Stimulated activated CD4-positive, alpha-beta T cell treated with anti-CD3 and anti-CD28 coated beads, TNF-alpha, amount 100 ng/mL, for 1 hour (primary cell): Measurements from ENCODE around the gene NUP214.
"Not testable (repeated sequence)": the region's sequence is repeated elsewhere in the genome, so short reads cannot be mapped to it uniquely, and the experiment has no call there.

Source experiments
- DNase-seq, 3 donors: peaks; one replicate each; pipeline ENCODE4 v3.0.0-alpha.2; 2020; ENCODE audit warnings: low read depth in 3 of 3, low spot score in 1 of 3

The NUP214 gene

DNA sequence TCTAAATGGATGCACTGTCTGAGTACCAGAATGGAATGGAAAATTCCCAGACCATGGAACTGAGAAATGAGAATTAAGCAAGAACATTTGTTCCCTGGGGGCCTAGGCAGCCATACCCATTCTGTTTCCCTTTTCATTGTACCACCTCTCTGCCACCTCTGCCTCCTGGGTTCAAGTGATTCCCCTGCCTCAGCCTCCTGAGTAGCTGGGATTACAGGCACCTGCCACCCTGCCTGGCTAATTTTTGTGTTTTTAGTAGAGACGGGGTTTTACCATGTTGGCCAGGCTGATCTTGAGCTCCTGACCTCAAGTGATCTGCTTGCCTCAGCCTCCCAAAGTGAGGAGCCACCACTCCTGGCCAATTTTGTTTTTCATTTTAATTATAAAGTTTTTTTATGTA lies 33.3 kb downstream of the NUP214 start:
- not testable (repeated sequence) for DNase-seq

GRCh38 chr9:131160416-131161112 lies 35.2 kb downstream of the NUP214 start:
- DNase-seq: no peak

GRCh38 chr9:131161585-131161984 lies 36.2 kb downstream of the NUP214 start:
- no peak for DNase-seq

GRCh38 chr9:131162886-131163285 lies 37.5 kb downstream of the NUP214 start:
- no peak for DNase-seq

DNA sequence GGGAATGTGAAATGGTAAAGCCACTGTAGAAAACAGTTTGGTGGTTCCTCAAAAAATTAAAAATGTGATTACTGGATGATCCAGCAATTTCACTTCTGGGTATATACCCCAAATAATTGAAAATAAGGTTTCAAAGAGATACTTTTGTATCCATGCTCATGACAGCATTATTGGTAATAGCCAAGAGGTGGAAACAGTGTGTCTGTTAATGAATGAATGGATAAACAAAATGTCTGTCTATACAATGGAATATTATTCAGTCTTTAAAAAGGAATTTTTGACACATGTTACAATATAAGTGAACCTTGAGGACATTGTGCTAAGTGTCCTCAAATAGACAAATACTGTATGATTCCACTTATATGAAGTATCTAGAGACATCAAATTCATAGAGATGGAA lies 40.1 kb downstream of the NUP214 start:
- DNase-seq: no peak

DNA sequence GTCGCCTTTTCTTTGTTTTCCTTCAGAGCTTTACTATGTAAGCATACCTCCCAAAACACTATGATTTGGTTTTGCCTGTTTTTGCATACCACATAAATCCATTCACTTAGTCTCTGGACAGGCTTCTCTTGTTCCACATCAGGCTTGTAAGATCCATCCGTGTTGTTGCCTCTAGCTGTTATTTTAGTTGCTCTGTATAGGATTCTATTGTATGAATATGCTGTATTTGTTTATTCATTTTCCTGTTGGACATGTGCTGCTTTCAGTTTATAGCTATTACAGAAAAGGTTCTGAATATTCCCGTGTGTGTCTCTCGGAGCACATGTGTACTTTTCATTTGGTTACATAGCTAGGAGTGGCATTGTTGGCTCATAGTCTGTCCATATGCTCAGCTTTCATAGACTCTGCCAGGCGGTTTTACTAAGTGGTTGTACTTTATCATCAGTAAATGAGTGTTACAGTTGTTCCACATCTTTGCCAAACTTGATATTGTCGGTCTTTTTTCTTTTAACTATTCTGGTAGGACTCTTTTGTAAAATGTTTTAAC lies 41.8 kb downstream of the NUP214 start:
- DNase-seq: no peak

DNA sequence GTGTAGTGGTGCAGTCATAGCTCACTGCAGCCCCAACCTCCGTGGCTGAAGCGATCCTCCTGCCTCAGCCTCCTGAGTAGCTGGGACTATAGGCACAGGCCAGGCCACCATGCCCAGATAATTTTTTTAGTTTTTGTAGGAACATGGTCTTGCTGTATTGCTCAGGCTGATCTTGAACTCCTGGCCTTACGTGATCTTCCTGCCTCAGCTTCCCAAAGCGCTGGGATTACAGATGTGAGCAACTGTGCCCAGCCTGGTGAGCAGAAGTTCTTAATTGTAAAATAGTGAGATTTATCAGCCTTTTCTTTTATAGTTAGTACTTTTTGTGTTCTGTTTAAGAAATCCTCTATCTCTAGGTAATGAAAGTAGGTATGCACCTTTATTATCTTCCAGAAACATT lies 42.5 kb downstream of the NUP214 start:
- DNase-seq: no peak

DNA sequence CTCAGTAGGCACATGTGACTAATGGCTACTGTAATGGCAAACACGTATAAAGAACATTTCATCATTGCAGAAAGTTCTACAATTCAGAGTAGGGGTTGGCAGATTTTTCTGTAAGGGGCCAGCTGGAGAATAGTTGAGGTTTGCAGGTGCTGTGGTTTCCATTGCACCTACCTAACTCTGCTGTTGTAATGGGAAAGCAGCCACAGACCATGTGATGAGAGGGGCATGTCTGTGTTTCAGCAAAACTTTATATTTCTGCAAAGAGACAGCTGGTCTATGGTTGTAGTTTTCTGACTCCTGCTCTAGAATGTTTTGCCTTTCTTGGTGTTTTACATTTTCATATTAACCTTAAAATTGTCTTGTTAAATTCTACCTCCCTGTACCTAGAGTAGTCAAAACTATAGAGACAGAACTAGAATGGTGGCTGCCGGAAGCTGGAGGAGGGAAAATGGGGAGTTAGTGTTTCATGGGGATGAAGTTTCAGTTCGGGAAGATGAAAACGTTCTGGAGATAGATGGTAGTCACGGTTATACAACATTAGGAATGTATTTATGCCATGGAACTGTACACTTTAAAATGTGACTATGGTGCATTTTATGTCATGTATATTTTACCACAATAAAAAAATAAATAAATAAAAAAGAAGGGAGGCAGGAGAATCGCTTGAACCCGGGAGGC lies 44.3 kb downstream of the NUP214 start:
- no peak for DNase-seq

GRCh38 chr9:131173995-131174394 lies 48.6 kb downstream of the NUP214 start:
- no peak for DNase-seq

DNA sequence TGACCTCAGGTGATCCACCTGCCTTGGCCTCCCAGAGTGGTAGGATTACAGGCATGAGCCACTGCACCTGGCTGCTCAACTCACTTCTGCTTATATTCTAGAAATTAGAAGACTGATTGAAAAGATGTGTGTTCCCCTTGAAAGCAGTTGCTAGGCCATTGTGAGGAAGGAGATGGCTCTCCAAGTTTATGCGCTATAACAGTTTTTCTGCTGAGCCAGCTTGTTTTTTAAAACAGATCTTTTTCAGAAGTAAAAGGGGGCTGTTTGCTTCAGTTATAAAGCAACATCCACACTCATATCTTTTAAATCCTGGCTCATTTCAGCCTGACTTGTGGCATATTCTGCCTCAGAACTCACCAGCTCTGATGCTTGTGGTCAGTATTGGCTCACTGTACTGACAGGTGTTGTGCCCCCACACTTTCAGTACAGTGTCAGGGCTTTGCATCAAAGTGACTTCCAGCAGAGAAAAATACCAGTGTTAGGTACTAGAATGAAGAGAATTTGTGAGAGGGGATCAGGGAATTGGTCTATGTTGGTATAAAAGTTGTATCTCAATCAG lies 49.4 kb downstream of the NUP214 start:
- no peak for DNase-seq

DNA sequence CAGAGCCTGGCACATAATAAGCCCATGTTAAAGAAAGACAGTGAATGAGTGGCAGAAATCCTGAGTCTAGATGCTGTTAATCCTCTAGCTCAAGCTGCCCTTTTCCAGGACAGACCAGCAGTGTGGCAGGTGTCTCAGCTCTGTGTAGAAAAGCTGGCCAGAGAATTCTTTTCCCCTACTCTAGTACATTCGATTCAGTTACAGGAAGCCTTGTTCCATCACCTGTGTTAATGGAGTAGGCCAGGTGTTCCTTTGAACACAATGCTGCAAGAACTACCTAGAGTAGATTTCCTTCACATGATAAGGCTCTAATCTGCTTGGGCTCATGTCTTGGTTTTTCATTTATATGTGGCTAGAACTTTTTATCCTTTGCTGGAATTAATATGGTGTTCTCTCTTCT lies 52.5 kb downstream of the NUP214 start:
- no peak for DNase-seq

GRCh38 chr9:131178382-131178781 lies 53.0 kb downstream of the NUP214 start:
- DNase-seq: peak; percentile 33 to 63 (median 60)

GRCh38 chr9:131178926-131179325 lies 53.5 kb downstream of the NUP214 start:
- DNase-seq: no peak

- DNase-seq: no peak
These were observed 54.3 kb downstream of the NUP214 start for GRCh38 chr9:131179561-131180219.

DNA sequence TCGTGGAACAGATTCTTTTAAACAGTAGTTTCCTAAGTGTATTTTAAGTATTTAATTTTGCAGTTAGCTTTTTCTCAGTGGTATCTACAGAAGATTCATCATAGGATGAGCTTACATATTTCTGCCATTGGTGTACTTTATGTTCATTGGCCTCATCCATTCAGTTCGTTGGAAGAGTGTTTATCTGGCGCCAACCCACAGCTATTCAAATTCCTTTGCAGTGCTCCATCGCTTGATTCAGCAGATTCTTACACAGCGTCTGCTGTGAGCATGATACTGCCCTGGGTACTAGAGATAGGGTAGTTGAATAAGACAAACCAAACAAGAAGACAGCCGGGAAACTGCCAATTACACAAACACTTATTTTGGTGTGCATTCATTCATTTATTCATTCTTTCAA lies 55.1 kb downstream of the NUP214 start:
- DNase-seq: no peak

DNA sequence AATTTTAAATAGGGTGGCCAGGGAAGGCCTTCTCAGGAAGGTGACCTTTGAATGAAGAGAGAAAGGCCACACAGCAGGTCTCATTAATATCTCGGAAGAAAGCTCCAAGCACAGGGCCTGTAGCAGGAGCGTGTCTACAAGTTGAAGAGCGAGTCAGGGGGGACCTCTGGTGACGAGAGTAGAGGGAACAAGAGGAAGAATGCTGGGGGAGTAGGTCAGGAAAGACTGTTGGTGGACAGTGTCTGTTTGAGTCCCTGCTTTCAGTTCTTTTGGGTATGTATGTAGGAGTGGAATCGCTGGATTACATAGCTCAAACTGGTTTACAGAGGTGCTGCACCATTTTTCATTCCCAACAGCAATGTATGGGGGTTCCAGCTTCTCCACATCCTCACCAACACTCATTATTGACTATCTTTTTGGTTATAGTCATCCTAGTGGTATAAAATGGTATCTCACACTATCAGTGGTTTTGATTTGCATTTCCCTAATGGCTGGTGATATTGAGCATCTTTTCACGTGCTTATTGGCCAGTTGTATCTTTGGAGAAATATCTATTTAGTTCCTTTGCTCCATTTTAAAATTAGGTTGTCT lies 55.8 kb downstream of the NUP214 start:
- no peak for DNase-seq

DNA sequence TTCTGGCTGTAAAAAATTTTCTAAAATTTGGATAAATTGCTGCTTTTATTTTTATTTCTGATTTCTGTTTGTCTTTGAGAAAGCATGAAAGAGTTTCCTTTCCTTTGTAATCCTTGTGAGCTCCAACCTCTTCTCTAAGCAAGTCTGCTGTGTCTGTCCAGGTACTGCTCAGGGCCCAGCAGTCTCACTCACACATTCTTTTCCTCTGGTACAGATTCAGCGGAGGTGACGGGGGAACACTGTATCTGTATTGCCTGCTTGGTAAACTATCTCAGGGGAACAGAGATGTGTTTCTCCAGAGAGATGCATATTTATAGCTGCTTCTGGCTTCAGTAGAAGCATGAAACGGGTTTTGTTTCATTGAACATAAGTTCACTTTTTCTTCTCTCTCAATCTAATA lies 60.5 kb downstream of the NUP214 start:
- DNase-seq: no peak

DNA sequence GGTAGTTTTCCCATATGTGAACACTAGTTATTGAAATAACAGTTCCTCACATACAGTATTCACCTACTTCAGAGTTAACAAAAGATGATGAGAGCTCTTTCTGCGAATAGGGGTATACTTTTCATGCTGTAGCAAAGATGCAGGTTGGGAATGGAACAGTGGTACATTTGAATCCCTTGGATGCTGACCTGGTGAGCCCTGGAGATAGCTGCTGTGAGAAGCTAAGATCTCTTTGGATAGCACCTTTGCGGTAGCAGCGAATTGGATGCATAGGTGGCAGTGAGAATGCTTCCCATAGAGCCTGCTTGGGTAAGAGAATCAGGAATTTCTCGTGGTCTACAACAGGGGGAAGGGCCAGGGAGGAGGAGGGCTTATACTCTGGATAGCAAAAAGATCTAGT lies 61.2 kb downstream of the NUP214 start:
- DNase-seq: no peak

DNA sequence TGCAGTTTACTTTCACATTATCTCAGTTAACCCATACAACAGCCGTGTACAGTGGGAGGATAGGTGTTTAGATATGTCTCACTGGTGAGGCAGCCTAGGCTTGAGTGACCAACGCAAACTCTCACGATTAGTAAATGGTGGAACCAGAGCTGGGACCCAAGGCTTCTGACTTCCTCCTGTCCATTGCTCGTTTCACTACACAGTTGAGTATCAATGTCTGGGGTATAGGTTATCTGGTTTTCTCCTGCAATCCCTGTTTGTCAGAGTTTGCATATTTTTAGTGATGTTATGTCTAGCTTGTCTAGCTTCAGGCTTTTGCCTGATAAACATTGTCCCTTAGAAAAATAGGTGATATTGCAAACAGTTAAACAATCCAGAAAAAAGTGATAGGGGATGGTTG lies 62.6 kb downstream of the NUP214 start:
- no peak for DNase-seq

DNA sequence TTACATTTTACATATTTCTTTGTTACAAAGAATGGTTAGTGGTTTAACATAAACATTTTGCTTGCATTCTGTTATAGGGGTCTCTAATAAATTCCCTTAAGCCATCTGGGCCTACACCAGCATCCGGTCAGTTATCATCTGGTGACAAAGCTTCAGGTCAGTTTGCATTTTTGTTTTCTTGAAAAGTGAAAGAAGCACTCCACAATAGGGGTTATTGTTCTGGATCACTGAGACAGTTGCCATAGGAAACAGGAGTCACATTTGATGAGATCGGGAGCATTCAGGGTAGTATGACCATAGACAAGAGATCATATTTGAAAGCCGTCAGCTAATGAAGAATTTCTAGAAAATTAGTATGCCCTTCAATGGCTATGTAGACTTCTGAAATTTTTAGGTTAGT lies 63.6 kb downstream of the NUP214 start:
- DNase-seq: no peak

DNA sequence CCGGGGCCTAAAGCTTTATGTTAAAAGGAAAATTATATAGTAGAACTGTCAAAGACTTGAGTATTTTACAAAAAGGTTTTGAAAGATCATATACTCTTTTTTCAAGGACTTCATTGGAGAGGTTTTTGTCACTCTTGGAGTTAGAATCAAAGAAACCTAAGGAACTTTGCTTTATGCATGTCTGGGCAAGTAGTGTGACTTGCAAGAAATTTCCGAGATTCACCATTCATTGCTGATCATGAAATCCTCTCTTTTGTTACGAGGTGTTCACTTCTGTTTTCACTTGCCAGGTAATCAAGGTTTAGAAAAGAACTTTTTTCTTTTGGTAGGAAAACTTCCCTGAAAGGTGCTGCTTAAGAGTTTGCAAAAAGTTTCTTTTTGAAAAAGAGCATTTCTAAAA lies 64.8 kb downstream of the NUP214 start:
- no peak for DNase-seq
